ENCODE data around the gene PTGER4.
A peak's percentile ranks its signal among the peaks of the same experiment; 100 is the strongest.

The PTGER4 gene

GRCh38 chr5:40680741-40681362, 1.1 kb downstream of the PTGER4 start:
- no peaks in the 10 kb centered on the region for H4K20me1 ChIP-seq (ENCODE audit: insufficient read depth, low read length)
- no peaks in the 10 kb centered on the region for H3K9me3 ChIP-seq (replicated peaks; ENCODE audit: insufficient read depth, low read length)
- 0 out of 2 replicates have a peak overlapping the region, but pooled peaks have one; percentile 57 for H3K9ac ChIP-seq (ENCODE audit: low read length)
- H3F3A ChIP-seq (ENCODE audit: insufficient read depth, low read length) = peaks cover 26% of the 10 kb centered on the region
- TF ChIP-seq EZH2phosphoT487 (IDR thresholded peaks at IDR 0.05; ENCODE audit: low read length) (no peak), CTCF (IDR thresholded peaks at IDR 0.05; ENCODE audit: low read length) (no peak), EZH2 (optimal IDR thresholded peaks at IDR 0.05; ENCODE audit: low read depth, low read length) (no peak)
- H3K9me2 ChIP-seq (replicated peaks; ENCODE audit: insufficient read depth, low read length) = no peaks in the 10 kb centered on the region
- H3K27me3 ChIP-seq (replicated peaks; ENCODE audit: insufficient read depth, low read length) = no peaks in the 10 kb centered on the region
- no peak for DNase-seq
- H3K4me3 ChIP-seq (ENCODE audit: low read length) = peak overlapping the region; percentile 75
- H3K79me2 ChIP-seq (ENCODE audit: low read length) = peaks cover 8% of the 10 kb centered on the region
- H3K4me1 ChIP-seq (ENCODE audit: low read length) = peaks cover 16% of the 10 kb centered on the region
- H2AFZ ChIP-seq (ENCODE audit: low read length) = no peak overlapping the region
- H3K27ac ChIP-seq (ENCODE audit: low read length) = no peak overlapping the region
- H3K36me3 ChIP-seq (replicated peaks; ENCODE audit: insufficient read depth, low read length) = no peaks in the 10 kb centered on the region
- peak overlapping the region; percentile 88 for H3K4me2 ChIP-seq (ENCODE audit: low read depth, low read length)

DNA sequence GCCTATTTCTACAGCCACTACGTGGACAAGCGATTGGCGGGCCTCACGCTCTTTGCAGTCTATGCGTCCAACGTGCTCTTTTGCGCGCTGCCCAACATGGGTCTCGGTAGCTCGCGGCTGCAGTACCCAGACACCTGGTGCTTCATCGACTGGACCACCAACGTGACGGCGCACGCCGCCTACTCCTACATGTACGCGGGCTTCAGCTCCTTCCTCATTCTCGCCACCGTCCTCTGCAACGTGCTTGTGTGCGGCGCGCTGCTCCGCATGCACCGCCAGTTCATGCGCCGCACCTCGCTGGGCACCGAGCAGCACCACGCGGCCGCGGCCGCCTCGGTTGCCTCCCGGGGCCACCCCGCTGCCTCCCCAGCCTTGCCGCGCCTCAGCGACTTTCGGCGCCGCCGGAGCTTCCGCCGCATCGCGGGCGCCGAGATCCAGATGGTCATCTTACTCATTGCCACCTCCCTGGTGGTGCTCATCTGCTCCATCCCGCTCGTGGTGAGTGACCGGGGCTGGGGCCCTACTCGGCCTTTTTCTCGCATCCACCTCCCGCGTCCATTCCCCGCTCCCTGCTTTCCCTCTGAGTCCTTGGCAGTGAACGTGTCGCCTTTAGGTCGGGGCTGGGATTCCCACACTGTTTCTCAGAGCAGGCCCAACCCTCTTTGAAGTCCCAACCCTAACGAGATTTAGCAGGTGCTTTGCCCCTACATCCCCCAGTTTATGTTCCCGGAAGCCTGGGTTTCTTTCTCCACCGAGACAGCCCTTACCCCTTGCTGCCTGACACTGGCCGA, 1.8 kb downstream of the PTGER4 start:
- no peak overlapping the region for H3K4me3 ChIP-seq (ENCODE audit: low read length)
- no peaks in the 10 kb centered on the region for H4K20me1 ChIP-seq (ENCODE audit: insufficient read depth, low read length)
- no peak overlapping the region for H3K4me2 ChIP-seq (ENCODE audit: low read depth, low read length)
- H3K27me3 ChIP-seq (replicated peaks; ENCODE audit: insufficient read depth, low read length) = no peaks in the 10 kb centered on the region
- peaks cover 26% of the 10 kb centered on the region for H3F3A ChIP-seq (ENCODE audit: insufficient read depth, low read length)
- H3K4me1 ChIP-seq (ENCODE audit: low read length) = peaks cover 16% of the 10 kb centered on the region
- no peak overlapping the region for H3K9ac ChIP-seq (ENCODE audit: low read length)
- H3K79me2 ChIP-seq (ENCODE audit: low read length) = peaks cover 8% of the 10 kb centered on the region
- no peak for TF ChIP-seq CTCF (IDR thresholded peaks at IDR 0.05; ENCODE audit: low read length)
- TF ChIP-seq EZH2 (optimal IDR thresholded peaks at IDR 0.05; ENCODE audit: low read depth, low read length) = no peak
- no peak for TF ChIP-seq EZH2phosphoT487 (IDR thresholded peaks at IDR 0.05; ENCODE audit: low read length)
- no peaks in the 10 kb centered on the region for H3K9me2 ChIP-seq (replicated peaks; ENCODE audit: insufficient read depth, low read length)
- H3K9me3 ChIP-seq (replicated peaks; ENCODE audit: insufficient read depth, low read length) = no peaks in the 10 kb centered on the region
- H3K36me3 ChIP-seq (replicated peaks; ENCODE audit: insufficient read depth, low read length) = no peaks in the 10 kb centered on the region
- H2AFZ ChIP-seq (ENCODE audit: low read length) = no peak overlapping the region
- DNase-seq = no peak
- H3K27ac ChIP-seq (ENCODE audit: low read length) = no peak overlapping the region

DNA sequence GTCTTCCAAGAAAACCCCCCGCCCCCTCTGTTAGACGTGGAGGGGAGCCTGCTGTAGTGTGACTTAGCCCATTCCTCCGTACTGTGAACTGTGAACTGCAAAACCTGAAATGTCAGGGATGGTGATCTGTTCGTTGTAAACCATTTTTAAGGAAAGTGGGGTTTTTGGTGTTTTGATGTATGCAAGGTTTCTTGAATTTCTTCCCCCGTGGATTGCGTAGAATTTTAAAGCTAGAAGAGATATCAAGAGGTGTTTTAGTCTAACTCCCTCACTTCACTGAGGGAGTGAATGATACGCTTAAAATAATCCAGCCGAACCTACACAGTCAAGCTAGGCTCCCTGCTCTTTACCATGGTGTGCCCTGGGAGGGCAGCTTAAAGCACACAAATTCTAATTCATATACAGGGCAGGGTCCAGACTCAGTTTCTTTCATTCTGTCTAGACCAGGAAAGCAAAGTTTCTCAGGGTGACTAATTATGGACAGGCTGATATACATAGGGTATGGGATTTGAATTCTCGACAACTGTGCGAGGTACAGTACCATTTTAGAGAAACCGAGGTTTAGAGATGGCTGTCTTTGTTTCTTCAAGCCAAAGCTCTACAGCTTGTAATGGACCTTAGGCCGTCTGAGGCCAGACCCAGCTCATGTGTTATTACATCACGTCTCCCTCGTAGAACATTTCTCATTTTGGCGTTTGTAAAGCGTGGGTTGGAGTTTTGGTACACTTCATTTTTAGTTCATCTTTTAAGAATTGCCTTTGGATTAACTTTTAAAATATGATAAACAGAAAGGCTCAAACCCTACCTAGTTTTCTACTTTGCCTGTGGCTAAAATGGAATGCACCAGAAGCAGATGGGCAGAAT, 2.7 kb downstream of the PTGER4 start:
- Histone ChIP-seq H4K20me1 (ENCODE audit: insufficient read depth, low read length) (no peaks in the 10 kb centered on the region), H3K27me3 (replicated peaks; ENCODE audit: insufficient read depth, low read length) (no peaks in the 10 kb centered on the region), H3K27ac (ENCODE audit: low read length) (no peak overlapping the region), H3K36me3 (replicated peaks; ENCODE audit: insufficient read depth, low read length) (no peaks in the 10 kb centered on the region), H3K9ac (ENCODE audit: low read length) (no peak overlapping the region), H3K9me3 (replicated peaks; ENCODE audit: insufficient read depth, low read length) (no peaks in the 10 kb centered on the region), H3K4me3 (ENCODE audit: low read length) (no peak overlapping the region), H3K4me2 (ENCODE audit: low read depth, low read length) (0 out of 2 replicates have a peak overlapping the region, but pooled peaks have one; percentile 13), H3K9me2 (replicated peaks; ENCODE audit: insufficient read depth, low read length) (no peaks in the 10 kb centered on the region), H3F3A (ENCODE audit: insufficient read depth, low read length) (peaks cover 26% of the 10 kb centered on the region), H2AFZ (ENCODE audit: low read length) (no peak overlapping the region), H3K79me2 (ENCODE audit: low read length) (peaks cover 8% of the 10 kb centered on the region), H3K4me1 (ENCODE audit: low read length) (peaks cover 11% of the 10 kb centered on the region)
- no peak for DNase-seq
- no peak for TF ChIP-seq CTCF (IDR thresholded peaks at IDR 0.05; ENCODE audit: low read length)
- TF ChIP-seq EZH2phosphoT487 (IDR thresholded peaks at IDR 0.05; ENCODE audit: low read length) = no peak
- TF ChIP-seq EZH2 (optimal IDR thresholded peaks at IDR 0.05; ENCODE audit: low read depth, low read length) = no peak

Measured in MM.1S (cell line).